Measurements from ENCODE around the gene GPR68. TPM values are rescaled to one million over a fixed set of nuclear protein-coding genes. Genes with fewer than 3 reads are reported as not detected.

GPR68 gene
- total RNA-seq, 1 experiment from 2014 or later = 0.28 TPM

- no peaks in the 10 kb centered on the region for H3K9me3 ChIP-seq (ENCODE audit: control insufficient read depth, insufficient read depth, low read depth, low read length)
- DNase-seq (ENCODE audit: low read depth, low spot score) (no peak), ATAC-seq (no peak)
- TF ChIP-seq TCF7L2 (IDR thresholded peaks at IDR 0.05; ENCODE audit: low read depth, low read length) (no peak), CTCF (IDR thresholded peaks at IDR 0.05) (no peak), POLR2AphosphoS5 (IDR thresholded peaks at IDR 0.05; ENCODE audit: low read depth, low read length) (no peak), REST (IDR thresholded peaks at IDR 0.05; ENCODE audit: insufficient read depth in 1 of 2, low read depth in 2 of 2, low read length in 1 of 2) (no peak), SIN3A (IDR thresholded peaks at IDR 0.05; ENCODE audit: borderline replicate concordance, insufficient read depth, low read depth, low read length) (no peak)
- no peaks in the 10 kb centered on the region for H3K36me3 ChIP-seq (ENCODE audit: control insufficient read depth, insufficient read depth, low read length)
- ChIA-PET POLR2A (no interaction called here), CTCF (no interaction called here)
- H3K27ac ChIP-seq (ENCODE audit: low read length) = no peak overlapping the region
- H3K4me3 ChIP-seq (ENCODE audit: low read depth in 2 of 2, low read length in 2 of 2) = no peak overlapping the region
- in situ Hi-C loops (cut with HindIII; ENCODE audit: low pct_unique_long_range_greater_than_20kb, low sequenced_read_pairs) = no loop called here
- no peaks in the 10 kb centered on the region for H3K27me3 ChIP-seq (ENCODE audit: control insufficient read depth, insufficient read depth, low read length)
- H3K4me1 ChIP-seq (ENCODE audit: control insufficient read depth, insufficient read depth, low read length) = no peaks in the 10 kb centered on the region
- intact Hi-C loops (cut with micrococcal nuclease; ENCODE audit: unreplicated experiment) = no loop called here
- BruUV-seq (replicated peaks) = no TSS peak
Observed at GRCh38 chr14:91288876-91289275, 44.4 kb upstream of the GPR68 start.

- CTCF ChIA-PET = interaction anchor here (0.6 to 2.0 kb wide), 5 partner anchors 29 to 131 kb away, joined by 3 to 7 read pairs (median 3); partner anchors contain the start of gene CCDC88C
- Histone ChIP-seq H3K4me1 (ENCODE audit: control insufficient read depth, insufficient read depth, low read length) (no peaks in the 10 kb centered on the region), H3K4me3 (ENCODE audit: low read depth in 2 of 2, low read length in 2 of 2) (no peak overlapping the region), H3K27ac (ENCODE audit: low read length) (no peak overlapping the region), H3K36me3 (ENCODE audit: control insufficient read depth, insufficient read depth, low read length) (no peaks in the 10 kb centered on the region), H3K9me3 (ENCODE audit: control insufficient read depth, insufficient read depth, low read depth, low read length) (no peaks in the 10 kb centered on the region), H3K27me3 (ENCODE audit: control insufficient read depth, insufficient read depth, low read length) (no peaks in the 10 kb centered on the region)
- no TSS peak for BruUV-seq (replicated peaks)
- intact Hi-C loops (cut with micrococcal nuclease; ENCODE audit: unreplicated experiment) = loop anchor here (1.0 kb wide), 1 partner anchor 109 kb away; no protein-coding TSS in a partner anchor
- in situ Hi-C loops (cut with HindIII; ENCODE audit: low pct_unique_long_range_greater_than_20kb, low sequenced_read_pairs) = no loop called here
- peak; percentile 38 for DNase-seq (ENCODE audit: low read depth, low spot score)
- ATAC-seq = peak; percentile 94
- TF ChIP-seq SIN3A (IDR thresholded peaks at IDR 0.05; ENCODE audit: borderline replicate concordance, insufficient read depth, low read depth, low read length) (no peak), REST (IDR thresholded peaks at IDR 0.05; ENCODE audit: insufficient read depth in 1 of 2, low read depth in 2 of 2, low read length in 1 of 2) (no peak), CTCF (IDR thresholded peaks at IDR 0.05) (peak; percentile 80), TCF7L2 (IDR thresholded peaks at IDR 0.05; ENCODE audit: low read depth, low read length) (no peak), POLR2AphosphoS5 (IDR thresholded peaks at IDR 0.05; ENCODE audit: low read depth, low read length) (no peak)
- POLR2A ChIA-PET = interaction anchor here (0.6 kb wide), 1 partner anchor 93 kb away, joined by 4 read pairs; no protein-coding TSS in a partner anchor
Observed at GRCh38 chr14:91286530-91286937, 42.0 kb upstream of the GPR68 start.

All from Panc1 (cell line).